ENCODE results near the gene SLC35F1.

SLC35F1 gene

GRCh38 chr6:117911660-117912059 lies 4.6 kb downstream of the SLC35F1 start:
- no peak for TF ChIP-seq CTCF (conservative IDR thresholded peaks at IDR 0.05; ENCODE audit: low read depth)
- POLR2A ChIA-PET (ENCODE audit: low non-redundant PET) = no interaction called here
- no peak overlapping the region for H3K27ac ChIP-seq
- DNase-seq (ENCODE audit: low spot score) = no peak
- CTCF ChIA-PET = no interaction called here

GRCh38 chr6:117915846-117916245 lies 8.8 kb downstream of the SLC35F1 start:
- POLR2A ChIA-PET (ENCODE audit: low non-redundant PET) = interaction anchor here (0.7 kb wide), 1 partner anchor 30 kb away, joined by 3 read pairs; no protein-coding TSS in a partner anchor
- CTCF ChIA-PET = no interaction called here
- TF ChIP-seq CTCF (conservative IDR thresholded peaks at IDR 0.05; ENCODE audit: low read depth) = no peak
- no peak for DNase-seq (ENCODE audit: low spot score)
- H3K27ac ChIP-seq = no peak overlapping the region

- no peak overlapping the region for H3K27ac ChIP-seq
- DNase-seq (ENCODE audit: low spot score) = no peak
- ChIA-PET CTCF (no interaction called here), POLR2A (ENCODE audit: low non-redundant PET) (interaction anchor here (0.7 kb wide), 1 partner anchor 31 kb away, joined by 3 read pairs; no protein-coding TSS in a partner anchor)
- no peak for TF ChIP-seq CTCF (conservative IDR thresholded peaks at IDR 0.05; ENCODE audit: low read depth)
Observed at GRCh38 chr6:117916483-117916882, 9.4 kb downstream of the SLC35F1 start.

- no peak overlapping the region for H3K27ac ChIP-seq
- POLR2A ChIA-PET (ENCODE audit: low non-redundant PET) = no interaction called here
- no peak for TF ChIP-seq CTCF (conservative IDR thresholded peaks at IDR 0.05; ENCODE audit: low read depth)
- CTCF ChIA-PET = no interaction called here
- no peak for DNase-seq (ENCODE audit: low spot score)
Observed at GRCh38 chr6:117917176-117917575, 10.1 kb downstream of the SLC35F1 start.

GRCh38 chr6:117918454-117918853 lies 11.4 kb downstream of the SLC35F1 start:
- DNase-seq (ENCODE audit: low spot score) = no peak
- POLR2A ChIA-PET (ENCODE audit: low non-redundant PET) = no interaction called here
- TF ChIP-seq CTCF (conservative IDR thresholded peaks at IDR 0.05; ENCODE audit: low read depth) = no peak
- CTCF ChIA-PET = no interaction called here
- H3K27ac ChIP-seq = no peak overlapping the region

GRCh38 chr6:117919275-117919674 lies 12.2 kb downstream of the SLC35F1 start:
- POLR2A ChIA-PET (ENCODE audit: low non-redundant PET) = no interaction called here
- CTCF ChIA-PET = no interaction called here
- H3K27ac ChIP-seq = no peak overlapping the region
- DNase-seq (ENCODE audit: low spot score) = no peak
- TF ChIP-seq CTCF (conservative IDR thresholded peaks at IDR 0.05; ENCODE audit: low read depth) = no peak
